SK-N-SH (cell line): ENCODE results near the gene LCN10. TPM values are rescaled to one million over a fixed set of nuclear protein-coding genes. Genes with fewer than 3 reads are reported as not detected.

Experiments
- CTCF ChIA-PET: fragments of 300-600, 350-600 bp; formaldehyde crosslinking; extraction: SDS; loops from one replicate; lab custom pipeline; 2021; lab: Yijun Ruan, JAX
- POLR2A ChIA-PET: fragments of 350-600 bp; sonication (Branson Sonifier 250); formaldehyde crosslinking; extraction: SDS; loops from one replicate; lab custom pipeline; 2020; ENCODE audit warnings: antibody characterized with exemption, inconsistent platforms; lab: Yijun Ruan, JAX
- DNase-seq: peaks from one replicate; pipeline ENCODE4 v3.0.0; 2012
- H2AFZ ChIP-seq: fragments of 200-600 bp; sonication (generic); 2 replicates; pipeline ENCODE4 v1.8.1; 2016; ENCODE audit warnings: antibody characterized with exemption, mild to moderate bottlenecking, low read depth
- H3F3A ChIP-seq: fragments of 200-600 bp; sonication (generic); replicated peaks from 2 replicates; pipeline ENCODE3; 2016; ENCODE audit warnings: antibody characterized with exemption, mild to moderate bottlenecking; ENCODE audit not compliant: insufficient read depth
- H3K27ac ChIP-seq, 2 experiments: fragments of 200-500 bp in 1 of 2; fragments of 200-600 bp in 1 of 2; sonication (Bioruptor generic) in 1 of 2; sonication (generic), shearing (Covaris generic) in 1 of 2; 2 replicates each; pipeline versions ENCODE4 v1.5.1 to v1.6.1; 2014 to 2016; ENCODE audit warnings: low read depth in 2 of 2, inconsistent platforms in 1 of 2, low read length in 1 of 2, mild to moderate bottlenecking in 1 of 2, mixed read lengths in 1 of 2
- H3K27me3 ChIP-seq: fragments of 200-600 bp; sonication (generic), shearing (Covaris generic); 2 replicates; pipeline ENCODE4 v1.6.1; 2016; ENCODE audit warnings: mixed run types; ENCODE audit not compliant: insufficient read depth
- H3K36me3 ChIP-seq, 2 experiments: fragments of 200-500 bp in 1 of 2; fragments of 200-600 bp in 1 of 2; sonication (Bioruptor generic) in 1 of 2; sonication (generic) in 1 of 2; replicated peaks in 1 of 2; 2 replicates each; pipeline versions ENCODE3 to v1.5.1; 2014 to 2016; ENCODE audit warnings: low read length in 1 of 2, mild to moderate bottlenecking in 1 of 2; ENCODE audit not compliant: insufficient read depth in 2 of 2, control insufficient read depth in 1 of 2
- H3K4me1 ChIP-seq, 2 experiments: fragments of 200-500 bp in 1 of 2; fragments of 200-600 bp in 1 of 2; sonication (Bioruptor generic) in 1 of 2; sonication (generic), shearing (Covaris generic) in 1 of 2; 2 replicates each; pipeline versions ENCODE4 v1.5.1 to v1.6.1; 2014 to 2016; ENCODE audit warnings: low read depth in 1 of 2, low read length in 1 of 2, mixed run types in 1 of 2; ENCODE audit not compliant: insufficient read depth in 2 of 2, control insufficient read depth in 1 of 2
- H3K4me2 ChIP-seq: fragments of 200-600 bp; sonication (generic), shearing (Covaris generic); 2 replicates; pipeline ENCODE4 v1.6.1; 2017; ENCODE audit warnings: mixed run types
- H3K4me3 ChIP-seq, 2 experiments: fragments of 200-500 bp in 1 of 2; fragments of 200-600 bp in 1 of 2; sonication (Bioruptor generic) in 1 of 2; sonication (generic), shearing (Covaris generic) in 1 of 2; 2 replicates each; pipeline versions ENCODE4 v1.5.1 to v1.8.1; 2014 to 2016; ENCODE audit warnings: low read depth in 2 of 2, inconsistent platforms in 1 of 2, low read length in 1 of 2, mild to moderate bottlenecking in 1 of 2, mixed read lengths in 1 of 2, moderate library complexity in 1 of 2
- H3K79me2 ChIP-seq: fragments of 200-600 bp; sonication (generic); 2 replicates; pipeline ENCODE4 v1.8.1; 2017; ENCODE audit warnings: mild to moderate bottlenecking; ENCODE audit not compliant: insufficient read depth
- H3K9ac ChIP-seq: fragments of 200-600 bp; sonication (generic); 2 replicates; pipeline ENCODE4 v1.6.1; 2017; ENCODE audit warnings: mixed run types
- H3K9me2 ChIP-seq: fragments of 200-600 bp; sonication (generic); 2 replicates; pipeline ENCODE4 v1.6.1; 2017; ENCODE audit warnings: mixed run types
- H3K9me3 ChIP-seq: fragments of 200-600 bp; sonication (generic); 2 replicates; pipeline ENCODE4 v1.6.1; 2017; ENCODE audit warnings: mixed run types, mild to moderate bottlenecking, moderate library complexity
- H4K20me1 ChIP-seq: fragments of 200-600 bp; sonication (generic); 2 replicates; pipeline ENCODE4 v1.6.1; 2017; ENCODE audit warnings: mild to moderate bottlenecking, mixed run types; ENCODE audit not compliant: insufficient read depth
- EP300 ChIP-seq, 2 experiments: IDR thresholded peaks; 2 replicates each; pipeline versions ENCODE4 v1.4.0 to v1.6.1; 2012; ENCODE audit warnings: borderline replicate concordance in 1 of 2, low read depth in 1 of 2, low read length in 1 of 2
- GABPA ChIP-seq: IDR thresholded peaks from 2 replicates; pipeline ENCODE4 v1.4.0; 2012; ENCODE audit warnings: low read depth, mild to moderate bottlenecking
- IRF3 ChIP-seq: fragments of 150-350 bp; IDR thresholded peaks from 2 replicates; pipeline ENCODE4 v1.6.1; 2016; ENCODE audit warnings: mild to moderate bottlenecking, low read depth, low read length
- MAX ChIP-seq: IDR thresholded peaks from 2 replicates; pipeline ENCODE4 v1.4.0; 2012; ENCODE audit warnings: low read depth
- MEF2A ChIP-seq: IDR thresholded peaks from 2 replicates; pipeline ENCODE4 v1.4.0; 2012; ENCODE audit warnings: low read depth, borderline replicate concordance
- NFIC ChIP-seq: IDR thresholded peaks from 2 replicates; pipeline ENCODE4 v1.4.0; 2012; ENCODE audit warnings: borderline replicate concordance
- PBX3 ChIP-seq: IDR thresholded peaks from 2 replicates; pipeline ENCODE4; 2012
- RFX5 ChIP-seq: IDR thresholded peaks from 2 replicates; pipeline ENCODE4 v1.6.1; 2012; ENCODE audit warnings: mild to moderate bottlenecking, improper control_type of control experiment, low read length
- SIN3A ChIP-seq: IDR thresholded peaks from 2 replicates; pipeline ENCODE4 v1.6.1; 2012; ENCODE audit warnings: low read depth, mild to moderate bottlenecking, low read length, moderate library complexity, borderline replicate concordance
- TCF12 ChIP-seq: IDR thresholded peaks from 2 replicates; pipeline ENCODE4 v1.4.0; 2012
- YY1 ChIP-seq: IDR thresholded peaks from 2 replicates; pipeline ENCODE4 v1.4.0; 2012; ENCODE audit warnings: low read depth, mild to moderate bottlenecking
- WGBS: methylation state at CpG from one replicate; pipeline ENCODE4 v1.1.6; 2017; ENCODE audit warnings: low lambda C conversion rate; 5-methylcytosine and 5-hydroxymethylcytosine counted together
- polyA plus RNA-seq, 3 experiments: library from polyadenylated mRNA; depleted of rRNA; stranded (reverse); fragments of >200 nt; gene quantifications; 2 replicates each; pipeline ENCODE4 v1.2.3, GENCODE V29; 2012

Gene LCN10
- polyA plus RNA-seq, 1 of the 3 experiments (the other 2 are of a cell fraction), result not detected

GRCh38 chr9:136700304-136700703 is 42.4 kb downstream of the LCN10 start:
- Histone ChIP-seq H3K27ac (no peak overlapping the region), H3K9me3 (no peaks in the 10 kb centered on the region), H4K20me1 (no peaks in the 10 kb centered on the region), H3K4me3 (no peak overlapping the region), H3K27me3 (no peaks in the 10 kb centered on the region; the same call in 1 of the 2 replicates), H3F3A (no peaks in the 10 kb centered on the region), H3K9me2 (no peaks in the 10 kb centered on the region), H3K4me1 (peaks cover 0 to 15% of the 10 kb centered on the region in 2 experiments; a peak in 1 of 4 replicates), H2AFZ (no peak overlapping the region), H3K36me3 (no peaks in the 10 kb centered on the region), H3K4me2 (no peak overlapping the region), H3K79me2 (no peaks in the 10 kb centered on the region), H3K9ac (no peak overlapping the region)
- TF ChIP-seq TCF12 (peak; percentile 56), IRF3 (no peak)
- no peak for DNase-seq
- ChIA-PET CTCF (interaction anchor here (0.8 to 1.3 kb wide), 3 partner anchors 13 to 115 kb away, joined by 3 to 4 read pairs (median 3); partner anchors contain the start of gene AGPAT2), POLR2A (interaction anchor here (1.0 kb wide), 1 partner anchor 28 kb away, joined by 3 read pairs; no protein-coding TSS in a partner anchor)
- 72% methylated on average over 13 of the region's 13 CpGs for WGBS

- TF ChIP-seq MEF2A, result no peak
- no peak for TF ChIP-seq YY1
- no peak for TF ChIP-seq NFIC
- no peak for TF ChIP-seq MAX
- TF ChIP-seq IRF3, result no peak
- TF ChIP-seq GABPA, result no peak
- TF ChIP-seq SIN3A, result no peak
- TF ChIP-seq RFX5, result no peak
- TF ChIP-seq EP300 (IDR thresholded peaks at IDR 0.05; ENCODE audit: borderline replicate concordance in 1 of 2, low read depth in 1 of 2, low read length in 1 of 2), result no peak
- no peak for TF ChIP-seq PBX3
- Histone ChIP-seq H3K27ac (no peak overlapping the region), H2AFZ (no peak overlapping the region), H3K9me3 (no peaks in the 10 kb centered on the region), H3K9me2 (no peaks in the 10 kb centered on the region), H4K20me1 (no peaks in the 10 kb centered on the region), H3K4me3 (no peak overlapping the region), H3K4me2 (no peak overlapping the region), H3F3A (no peaks in the 10 kb centered on the region), H3K36me3 (no peaks in the 10 kb centered on the region), H3K4me1 (peaks cover 0 to 27% of the 10 kb centered on the region in 2 experiments; a peak in 1 of 4 replicates), H3K9ac (no peak overlapping the region), H3K27me3 (no peaks in the 10 kb centered on the region; the same call in 1 of the 2 replicates), H3K79me2 (no peaks in the 10 kb centered on the region)
- DNase-seq, result no peak
- CTCF ChIA-PET, result interaction anchor here (0.7 to 4.2 kb wide), 5 partner anchors 10 to 211 kb away, joined by 3 to 18 read pairs (median 3); partner anchors contain the start of gene LCN8
- 84% methylated on average over 11 of the region's 11 CpGs for WGBS
- POLR2A ChIA-PET, result no interaction called here
These were observed 44.0 kb downstream of the LCN10 start for GRCh38 chr9:136698635-136699246.
